AG08396 (cell line): ENCODE measurements around the gene SYNE2.

Experiments used
- DNase-seq: peaks from one replicate; pipeline ENCODE4 v3.0.0; 2012; ENCODE audit warnings: low spot score, mixed read lengths

The SYNE2 gene

GRCh38 chr14:64253672-64254071, 400.9 kb downstream of the SYNE2 start:
- DNase-seq = peak; percentile 54

- DNase-seq = no peak
These were observed 403.0 kb downstream of the SYNE2 start for GRCh38 chr14:64255756-64256155.

- no peak for DNase-seq
These were observed 407.6 kb downstream of the SYNE2 start for GRCh38 chr14:64260418-64260817.

GRCh38 chr14:64265222-64265621, 412.4 kb downstream of the SYNE2 start:
- DNase-seq = no peak

GRCh38 chr14:64266239-64266638, 413.4 kb downstream of the SYNE2 start:
- DNase-seq = peak; percentile 62

GRCh38 chr14:64272019-64272418, 419.2 kb downstream of the SYNE2 start:
- DNase-seq = no peak
